Fibroblast of mammary gland (primary cell): ENCODE measurements around the gene MLF2.

Source experiments
- DNase-seq: peaks from one replicate; pipeline ENCODE4 v3.0.0-alpha.2; 2010; ENCODE audit warnings: low read depth
- H3K4me3 ChIP-seq: 2 replicates; pipeline ENCODE4 v1.5.1; 2011; ENCODE audit warnings: low read depth, mild to moderate bottlenecking, low read length, moderate library complexity; ENCODE audit not compliant: control insufficient read depth
- CTCF ChIP-seq: conservative IDR thresholded peaks from 2 replicates; pipeline ENCODE4 v1.5.1; 2011; ENCODE audit warnings: low read depth, low read length, inconsistent platforms; ENCODE audit not compliant: control insufficient read depth, insufficient read depth

MLF2 gene

DNA sequence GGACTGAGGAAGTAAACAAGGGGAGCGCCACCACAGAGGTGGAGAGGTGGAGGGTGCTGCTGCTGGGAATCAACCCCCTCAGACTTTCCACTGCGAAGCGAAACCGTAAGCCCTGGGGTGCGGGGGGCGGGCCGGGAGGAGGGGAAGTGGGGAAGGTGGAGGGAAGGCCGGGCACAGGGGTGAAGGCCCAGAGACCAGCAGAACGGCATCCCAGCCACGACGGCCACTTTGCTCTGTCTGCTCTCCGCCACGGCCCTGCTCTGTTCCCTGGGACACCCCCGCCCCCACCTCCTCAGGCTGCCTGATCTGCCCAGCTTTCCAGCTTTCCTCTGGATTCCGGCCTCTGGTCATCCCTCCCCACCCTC lies 19.4 kb upstream of the MLF2 start, which contains the start of gene LAG3:
LAG3 (plus strand) TSS at position 190 of the 365 bp plus-strand sequence. CDS start 333 bp downstream, outside the sequence.
- no peak for DNase-seq
- no peak within 1 kb of the TSS for H3K4me3 ChIP-seq
- TF ChIP-seq CTCF = no peak

DNA sequence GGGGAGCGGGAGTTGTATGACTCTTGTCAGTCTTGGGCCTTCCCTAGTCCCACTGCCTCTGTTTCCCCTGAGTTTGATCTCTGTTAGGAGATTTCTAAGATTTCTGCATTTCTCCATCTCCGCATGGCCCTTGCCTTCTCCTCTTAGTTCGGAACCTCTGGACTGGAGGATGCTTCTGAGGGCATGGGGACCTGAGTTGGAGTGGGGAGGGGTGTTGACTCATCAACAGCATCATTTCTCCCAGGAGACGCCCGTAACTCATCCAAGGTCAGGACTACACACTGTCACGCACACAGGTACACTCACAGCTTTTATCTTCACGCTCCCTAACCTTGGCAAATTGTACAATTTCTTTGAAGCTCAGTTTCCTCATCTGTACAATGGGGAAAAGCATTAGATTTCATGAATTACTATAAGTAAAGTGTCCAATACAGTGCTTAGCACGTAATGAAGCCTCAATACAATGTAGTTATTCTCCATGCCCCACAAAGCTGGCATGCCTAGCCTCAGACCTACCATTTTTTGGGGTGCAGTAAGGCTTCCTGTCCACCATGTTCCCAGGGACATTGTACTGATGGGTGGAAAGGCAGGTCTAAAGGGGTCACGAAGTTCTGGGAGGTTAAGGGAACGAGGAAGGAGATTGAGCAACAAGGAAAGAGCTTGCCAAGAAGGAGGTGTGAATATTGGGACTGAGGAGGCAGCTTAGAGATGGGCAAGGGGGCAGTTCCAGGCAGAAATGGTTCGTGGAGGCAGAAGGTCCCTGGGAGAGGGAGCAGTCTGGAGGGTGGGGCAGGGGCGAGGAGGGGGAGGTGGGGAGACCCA lies 18.8 kb upstream of the MLF2 start:
- TF ChIP-seq CTCF = no peak
- peak; percentile 49 for DNase-seq
- H3K4me3 ChIP-seq = no peak overlapping the region

- TF ChIP-seq CTCF = no peak
- no peak overlapping the region for H3K4me3 ChIP-seq
- peak; percentile 44 for DNase-seq
These were observed 18.2 kb upstream of the MLF2 start for GRCh38 chr12:6771091-6771495.

DNA sequence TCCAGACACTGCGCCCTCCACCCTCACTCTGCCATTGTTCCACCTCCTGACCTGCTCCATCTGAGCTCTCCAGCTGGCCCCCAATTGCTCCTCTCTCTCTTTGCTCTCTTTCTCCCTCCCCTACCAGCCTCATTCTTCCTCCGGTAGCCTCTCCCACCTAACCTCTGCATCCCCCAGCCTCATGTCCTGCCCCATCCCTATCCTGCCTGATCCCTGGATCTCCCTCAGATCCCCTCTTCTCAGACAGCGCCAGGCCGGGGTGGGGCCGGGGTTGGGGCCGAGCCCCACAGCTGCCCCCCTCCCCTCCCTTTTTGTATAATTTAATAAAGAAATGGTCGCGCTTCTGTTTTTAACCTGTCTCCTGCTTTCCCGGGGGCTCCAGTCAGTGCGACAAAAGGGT lies 17.7 kb upstream of the MLF2 start:
- H3K4me3 ChIP-seq = no peak overlapping the region
- no peak for TF ChIP-seq CTCF
- no peak for DNase-seq

DNA sequence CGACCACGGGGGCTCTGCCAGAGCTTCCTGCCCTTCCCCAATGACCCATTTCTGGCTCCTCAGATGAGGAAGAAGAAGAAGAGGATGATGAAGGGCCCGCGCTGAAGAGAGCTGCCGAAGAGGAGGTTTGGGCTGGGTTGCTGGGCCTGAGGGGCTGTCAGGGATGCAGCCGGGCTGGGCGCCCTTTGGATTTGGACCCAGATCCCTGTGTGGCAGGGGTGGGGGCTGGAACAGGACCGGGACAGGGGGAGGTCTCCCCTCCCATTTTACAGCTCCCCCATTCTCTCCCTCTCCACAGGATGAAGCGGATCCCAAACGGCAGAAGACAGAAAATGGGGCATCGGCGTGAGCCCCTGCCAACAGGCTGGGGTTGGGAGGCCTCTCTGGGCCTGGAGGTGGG lies 17.2 kb upstream of the MLF2 start:
- DNase-seq = no peak
- TF ChIP-seq CTCF = no peak
- no peak overlapping the region for H3K4me3 ChIP-seq

DNA sequence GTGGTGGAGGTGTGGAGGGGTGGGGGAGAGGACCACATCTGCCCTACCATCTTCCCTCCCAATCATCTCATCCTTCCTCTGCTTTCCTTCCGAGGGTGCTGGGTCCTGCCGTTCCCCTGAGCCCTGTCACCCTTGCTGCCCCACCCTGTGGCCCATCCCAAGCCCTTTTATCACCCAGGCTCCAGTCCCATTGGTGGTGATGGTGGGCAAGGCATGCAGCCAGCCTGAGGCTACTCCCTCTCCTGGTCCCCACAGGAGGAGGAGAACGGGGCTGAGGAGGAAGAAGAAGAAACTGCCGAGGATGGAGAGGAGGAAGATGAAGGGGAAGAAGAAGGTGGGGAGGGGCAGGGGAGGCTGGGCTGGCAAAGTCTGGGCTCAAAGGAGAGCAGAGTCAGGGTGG lies 16.7 kb upstream of the MLF2 start:
- H3K4me3 ChIP-seq = no peak overlapping the region
- no peak for DNase-seq
- no peak for TF ChIP-seq CTCF
